GM12892 (cell line): Measurements from ENCODE around the gene PVALEF.

Source experiments
- POLR2A ChIP-seq: IDR thresholded peaks from 2 replicates; pipeline ENCODE4 v1.6.1; 2011; ENCODE audit warnings: low read depth, low read length, control low read depth
- POLR2AphosphoS5 ChIP-seq: IDR thresholded peaks from 2 replicates; pipeline ENCODE4 v1.6.1; 2011; ENCODE audit warnings: low read depth, low read length, control low read depth
- TAF1 ChIP-seq: IDR thresholded peaks from 2 replicates; pipeline ENCODE4 v1.6.1; 2011; ENCODE audit warnings: low read depth, mild to moderate bottlenecking, control low read depth, low read length, borderline replicate concordance

DNA sequence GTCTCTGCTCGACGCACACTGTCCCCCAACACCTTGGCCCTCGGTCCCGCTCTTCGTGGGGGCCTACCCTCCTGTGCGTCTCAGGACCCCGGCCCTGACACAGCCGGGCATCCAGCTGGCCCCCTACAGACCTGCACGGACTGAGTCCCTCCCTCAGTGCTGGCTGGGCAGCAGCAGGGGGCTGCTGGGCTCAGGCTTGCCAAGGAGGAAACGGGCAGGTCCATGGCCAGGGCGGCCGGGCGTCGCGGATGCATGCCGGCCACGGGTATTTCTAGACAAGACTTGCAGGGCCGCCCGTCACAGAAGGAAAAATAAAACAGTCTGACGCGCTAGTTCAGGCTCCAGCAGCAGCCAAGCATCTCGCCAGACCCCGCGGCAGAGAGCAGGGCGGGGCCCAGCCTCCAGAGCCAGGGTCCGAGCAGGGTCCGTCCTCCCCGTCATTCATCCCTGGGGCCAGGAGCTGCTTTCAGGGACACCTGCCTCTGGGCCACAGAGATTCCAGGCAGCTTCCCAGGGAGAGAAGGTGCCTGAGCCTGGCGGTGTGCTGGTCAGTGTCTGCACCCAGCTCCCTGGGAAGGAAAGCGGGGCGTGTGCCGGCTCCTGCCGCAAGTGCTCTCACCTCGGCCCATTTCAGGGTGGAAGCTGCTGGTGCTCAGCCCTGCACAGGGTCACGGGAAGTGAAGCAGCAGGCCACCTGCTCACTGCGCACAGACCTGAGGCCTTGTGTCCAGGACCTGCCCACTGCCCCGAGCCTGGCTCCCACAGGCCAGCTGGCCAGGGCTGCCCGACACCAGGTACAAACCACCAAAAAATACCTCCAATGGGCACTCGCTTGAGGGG is 7.2 kb upstream of the PVALEF start:
- TF ChIP-seq POLR2A, result no peak
- TF ChIP-seq POLR2AphosphoS5, result no peak
- no peak for TF ChIP-seq TAF1
